BJ (cell line): ENCODE data around the gene ESRRG. TPM values are rescaled to one million over a fixed set of nuclear protein-coding genes. Genes with fewer than 3 reads are reported as not detected.

Experiments used
- CTCF ChIA-PET: fragments of 350-600 bp; formaldehyde crosslinking; extraction: SDS; loops from one replicate; lab custom pipeline; 2021; ENCODE audit warnings: antibody characterized with exemption, inconsistent platforms; lab: Yijun Ruan, JAX
- POLR2A ChIA-PET: fragments of 300-600 bp; sonication (Branson Sonifier 250); formaldehyde crosslinking; extraction: SDS; loops from one replicate; lab custom pipeline; 2021; ENCODE audit warnings: antibody characterized with exemption; lab: Charles Lee
- DNase-seq: peaks from one replicate; pipeline ENCODE4 v3.0.0-alpha.2; 2011; ENCODE audit warnings: low read depth
- H3K27me3 ChIP-seq: 2 replicates; pipeline ENCODE4 v1.6.0; 2011; ENCODE audit warnings: low read length; ENCODE audit not compliant: control insufficient read depth, insufficient read depth
- H3K36me3 ChIP-seq: 2 replicates; pipeline ENCODE4 v1.5.1; 2011; ENCODE audit warnings: low read length; ENCODE audit not compliant: control insufficient read depth, insufficient read depth
- H3K4me3 ChIP-seq: 2 replicates; pipeline ENCODE4 v1.5.1; 2011; ENCODE audit warnings: low read depth, mild to moderate bottlenecking, control low read depth, low read length
- polyA plus RNA-seq: library from polyadenylated mRNA; depleted of rRNA; stranded (reverse); fragments of >200 nt; gene quantifications from 2 replicates; pipeline ENCODE4 v1.2.3, GENCODE V29; 2011
- TF ChIP-seq, protein P1 (sequence below): IDR thresholded peaks from 2 replicates; pipeline ENCODE4 v1.5.1; 2011; ENCODE audit warnings: low read depth, mild to moderate bottlenecking, control low read depth, inconsistent platforms, low read length, moderate library complexity; ENCODE audit not compliant: insufficient read depth

ESRRG gene
- polyA plus RNA-seq, 1 experiment: 0.05 TPM

DNA sequence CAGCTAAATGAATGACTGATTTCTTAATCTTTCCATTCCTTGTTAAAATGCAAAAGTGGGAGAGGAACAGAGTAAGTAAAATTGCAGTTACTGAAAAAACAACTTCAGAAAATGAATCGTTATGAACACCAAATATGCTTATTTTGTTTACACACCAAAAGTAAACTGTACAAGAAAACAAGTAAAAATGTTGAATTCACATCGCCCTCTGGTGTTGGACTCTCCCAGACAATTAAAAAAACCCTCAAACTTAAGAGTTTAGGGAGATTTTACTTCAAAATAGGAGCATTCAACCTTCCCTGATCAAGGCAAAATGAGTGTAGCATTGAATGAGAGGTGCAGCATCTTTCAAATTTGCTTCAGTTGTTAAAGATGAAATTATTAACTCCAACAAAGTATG lies 19.4 kb upstream of the ESRRG start:
- no peak for DNase-seq
- ChIA-PET CTCF (interaction anchor here (1.3 kb wide), 1 partner anchor 432 kb away, joined by 3 read pairs; no protein-coding TSS in a partner anchor), POLR2A (no interaction called here)
- TF ChIP-seq, protein P1, sequence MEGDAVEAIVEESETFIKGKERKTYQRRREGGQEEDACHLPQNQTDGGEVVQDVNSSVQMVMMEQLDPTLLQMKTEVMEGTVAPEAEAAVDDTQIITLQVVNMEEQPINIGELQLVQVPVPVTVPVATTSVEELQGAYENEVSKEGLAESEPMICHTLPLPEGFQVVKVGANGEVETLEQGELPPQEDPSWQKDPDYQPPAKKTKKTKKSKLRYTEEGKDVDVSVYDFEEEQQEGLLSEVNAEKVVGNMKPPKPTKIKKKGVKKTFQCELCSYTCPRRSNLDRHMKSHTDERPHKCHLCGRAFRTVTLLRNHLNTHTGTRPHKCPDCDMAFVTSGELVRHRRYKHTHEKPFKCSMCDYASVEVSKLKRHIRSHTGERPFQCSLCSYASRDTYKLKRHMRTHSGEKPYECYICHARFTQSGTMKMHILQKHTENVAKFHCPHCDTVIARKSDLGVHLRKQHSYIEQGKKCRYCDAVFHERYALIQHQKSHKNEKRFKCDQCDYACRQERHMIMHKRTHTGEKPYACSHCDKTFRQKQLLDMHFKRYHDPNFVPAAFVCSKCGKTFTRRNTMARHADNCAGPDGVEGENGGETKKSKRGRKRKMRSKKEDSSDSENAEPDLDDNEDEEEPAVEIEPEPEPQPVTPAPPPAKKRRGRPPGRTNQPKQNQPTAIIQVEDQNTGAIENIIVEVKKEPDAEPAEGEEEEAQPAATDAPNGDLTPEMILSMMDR: peak; percentile 23; the same call in 1 of the 2 replicates
- Histone ChIP-seq H3K27me3 (no peaks in the 10 kb centered on the region), H3K36me3 (no peaks in the 10 kb centered on the region), H3K4me3 (no peak overlapping the region)

DNA sequence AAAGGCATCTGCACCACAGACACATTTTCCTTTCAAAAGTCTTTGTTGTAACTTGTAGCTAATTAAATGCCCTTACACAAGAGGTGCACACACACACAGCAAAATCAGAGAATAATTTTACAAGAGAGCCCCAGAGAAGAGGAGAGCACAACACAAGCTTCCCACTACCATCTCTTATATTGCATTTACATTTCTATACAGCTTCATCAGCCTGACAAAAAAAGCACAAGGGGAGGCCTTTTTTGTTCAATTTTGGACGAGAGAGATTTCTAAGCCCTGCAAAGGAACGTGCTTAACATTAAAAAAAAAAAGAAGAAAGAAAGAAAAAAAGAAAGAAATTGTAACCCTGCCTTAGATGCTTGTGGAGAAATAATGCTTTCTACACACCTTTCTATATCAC lies 17.1 kb upstream of the ESRRG start:
- POLR2A ChIA-PET: no interaction called here
- CTCF ChIA-PET: interaction anchor here (1.0 kb wide), 1 partner anchor 10 kb away, joined by 4 read pairs; no protein-coding TSS in a partner anchor
- H3K36me3 ChIP-seq: no peaks in the 10 kb centered on the region
- H3K4me3 ChIP-seq: no peak overlapping the region
- TF ChIP-seq, protein P1: no peak
- H3K27me3 ChIP-seq: no peaks in the 10 kb centered on the region
- no peak for DNase-seq

DNA sequence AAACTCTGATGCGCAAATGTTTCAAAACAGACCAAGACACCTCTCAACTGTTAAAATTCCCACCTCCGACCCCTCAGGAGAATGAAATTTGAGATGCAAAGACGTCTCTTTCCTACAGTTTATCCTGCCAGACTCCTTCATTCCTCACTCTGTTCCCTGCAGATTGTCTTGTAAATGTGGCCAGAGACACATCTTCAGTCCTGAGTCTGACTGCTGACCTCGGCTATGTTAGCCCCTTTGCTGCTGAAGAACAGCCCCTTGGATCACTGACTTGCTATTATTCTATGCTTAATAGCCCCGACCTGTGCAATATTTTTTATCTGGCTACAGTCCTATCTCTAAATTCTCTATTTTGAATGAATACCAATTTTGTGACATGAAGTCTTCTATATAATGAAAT lies 16.6 kb upstream of the ESRRG start:
- ChIA-PET POLR2A (no interaction called here), CTCF (interaction anchor here (1.0 kb wide), 1 partner anchor 10 kb away, joined by 4 read pairs; no protein-coding TSS in a partner anchor)
- H3K36me3 ChIP-seq: no peaks in the 10 kb centered on the region
- DNase-seq: no peak
- H3K27me3 ChIP-seq: no peaks in the 10 kb centered on the region
- no peak overlapping the region for H3K4me3 ChIP-seq
- TF ChIP-seq, protein P1: no peak

DNA sequence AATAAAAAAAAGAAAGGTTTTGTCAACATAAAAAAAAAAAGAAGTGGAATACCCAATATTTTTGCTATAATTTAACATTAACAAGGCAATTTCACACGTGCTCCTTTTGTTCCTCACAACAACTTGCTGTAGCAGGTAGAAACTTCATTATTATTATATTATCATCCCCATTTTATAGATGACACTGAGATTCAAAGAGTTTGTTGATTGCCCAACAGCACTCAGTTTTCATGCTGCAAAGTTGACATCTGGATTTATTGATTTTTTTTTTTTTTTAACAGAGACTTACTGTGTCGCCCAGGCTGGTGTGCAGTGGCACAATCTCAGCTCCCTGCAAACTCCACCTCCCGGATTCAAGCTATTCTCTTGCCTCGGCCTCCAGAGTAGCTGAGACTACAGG lies 8.9 kb upstream of the ESRRG start:
- ChIA-PET CTCF (no interaction called here), POLR2A (no interaction called here)
- TF ChIP-seq, protein P1: no peak
- Histone ChIP-seq H3K27me3 (no peaks in the 10 kb centered on the region), H3K4me3 (no peak overlapping the region), H3K36me3 (no peaks in the 10 kb centered on the region)
- DNase-seq: no peak

DNA sequence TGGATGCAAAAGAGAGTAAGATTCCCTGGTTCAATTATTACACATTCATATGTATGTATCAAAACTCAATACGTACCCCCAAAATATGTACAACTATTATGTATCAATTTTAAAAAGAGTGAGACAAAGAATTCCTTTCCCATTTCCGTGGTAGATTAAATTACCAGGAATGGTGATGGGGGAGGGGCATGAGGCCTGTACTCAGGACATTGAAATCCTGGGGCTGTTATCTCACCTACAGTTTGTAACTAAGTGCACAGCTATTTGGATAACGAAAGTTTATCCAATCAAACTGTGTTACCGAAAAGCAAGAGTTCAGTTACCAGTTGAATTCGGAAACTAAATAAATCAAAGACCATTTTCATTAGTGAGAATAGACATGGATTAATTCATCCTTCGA lies 8.3 kb upstream of the ESRRG start:
- TF ChIP-seq, protein P1: no peak
- CTCF ChIA-PET: no interaction called here
- Histone ChIP-seq H3K27me3 (no peaks in the 10 kb centered on the region), H3K36me3 (no peaks in the 10 kb centered on the region), H3K4me3 (no peak overlapping the region)
- no peak for DNase-seq
- POLR2A ChIA-PET: no interaction called here
